Stromal cell of bone marrow (primary cell): ENCODE measurements around the gene PDX1.

Experiments
- DNase-seq: peaks from one replicate; pipeline ENCODE4 v3.0.0-alpha.2; 2012; ENCODE audit warnings: low read depth

Gene PDX1

DNA sequence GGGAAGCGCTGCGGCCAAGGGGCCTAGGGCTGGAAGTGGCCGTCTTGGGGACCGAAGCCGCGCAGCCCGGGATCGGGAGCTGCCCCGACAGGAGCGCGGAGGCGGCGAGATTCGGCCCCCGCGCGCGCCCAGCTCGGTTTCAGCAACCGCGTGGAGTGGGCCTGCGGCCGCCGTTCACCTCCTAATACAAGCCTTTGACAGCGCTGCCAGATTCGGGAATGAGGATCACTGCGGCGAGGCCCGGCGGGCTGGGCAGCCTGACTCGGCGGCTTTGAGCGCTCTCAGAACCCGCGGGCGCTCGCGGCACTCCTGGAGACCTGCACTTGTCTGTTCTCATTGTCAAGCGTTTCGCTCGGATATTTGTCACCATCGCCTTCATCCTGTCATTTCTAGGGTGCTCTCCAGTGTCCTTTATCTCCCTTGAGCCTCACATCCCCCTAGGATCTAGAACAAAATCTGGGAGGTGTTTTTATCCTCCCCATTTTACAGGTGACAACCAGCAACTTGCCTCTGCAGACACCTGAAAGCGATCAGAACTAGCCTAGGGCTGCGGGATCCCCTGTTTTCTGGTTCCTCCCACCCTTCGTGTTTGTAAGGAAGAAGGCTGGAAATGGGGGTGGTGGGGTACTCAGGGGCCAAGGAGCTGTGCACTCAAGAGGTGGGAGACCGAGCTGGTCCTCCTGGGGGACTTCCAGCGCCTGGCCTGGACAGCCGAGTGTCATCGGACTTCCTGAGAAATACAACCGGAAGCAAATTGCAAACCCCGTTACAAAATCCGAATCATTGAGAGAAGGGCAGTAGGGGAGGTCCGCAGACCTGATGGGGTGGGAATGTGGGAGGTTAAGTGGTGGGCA is 50.8 kb downstream of the PDX1 start:
- no peak for DNase-seq

DNA sequence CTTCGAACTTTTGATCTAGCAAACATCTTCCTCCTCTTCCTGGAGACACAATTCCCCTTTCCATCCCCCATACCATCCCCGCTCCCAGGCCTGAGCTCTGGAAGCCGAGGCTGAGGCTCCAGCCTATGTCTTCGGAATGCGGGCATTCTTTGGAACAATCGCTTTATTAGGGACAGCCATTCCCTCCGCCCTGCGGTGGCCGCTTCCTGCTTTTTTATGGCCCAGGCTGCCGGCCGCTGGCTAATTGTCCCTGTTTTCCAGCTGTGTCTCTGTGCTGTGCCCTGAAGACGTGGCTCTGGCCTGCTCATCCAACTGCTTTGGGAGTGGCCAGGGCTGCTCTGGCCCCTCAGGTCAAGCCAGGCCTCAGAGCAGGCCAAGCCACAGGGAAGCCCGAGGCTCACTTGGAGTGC is 51.4 kb downstream of the PDX1 start:
- DNase-seq = no peak

DNA sequence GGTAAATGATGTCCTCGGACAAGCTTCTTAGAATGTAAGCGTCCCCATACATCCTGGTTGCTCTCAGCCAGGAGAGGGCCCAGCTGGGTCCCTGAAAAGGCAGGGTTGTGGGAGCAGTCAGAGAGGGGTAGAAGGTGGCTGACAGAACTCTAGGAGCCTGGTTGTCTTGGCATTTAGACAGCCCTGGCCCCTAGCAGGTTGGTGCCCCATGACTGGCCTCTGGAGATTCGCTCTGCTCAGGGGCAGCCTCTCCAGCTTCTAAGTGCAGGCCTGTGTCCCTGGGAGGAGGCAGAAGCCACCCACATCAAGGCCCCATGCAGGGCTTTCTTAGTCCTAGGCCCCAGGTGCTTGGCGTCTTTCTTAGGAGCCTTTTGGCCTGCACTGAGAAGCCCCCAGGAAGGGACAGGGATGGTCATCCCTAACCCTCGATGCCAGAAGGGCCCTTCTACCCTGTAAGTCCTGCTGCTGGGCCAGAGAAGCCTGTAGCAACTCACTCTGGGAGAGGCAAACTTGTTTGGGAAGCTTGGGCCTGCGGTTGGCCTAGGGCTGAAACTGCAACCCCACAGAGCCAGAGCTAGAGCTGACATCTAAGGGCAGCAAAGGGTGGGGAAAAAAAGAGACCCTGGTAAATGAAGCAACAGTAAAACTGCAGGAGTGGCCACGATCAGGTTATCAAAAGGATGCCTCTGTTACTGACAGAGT is 52.1 kb downstream of the PDX1 start:
- DNase-seq = no peak

DNA sequence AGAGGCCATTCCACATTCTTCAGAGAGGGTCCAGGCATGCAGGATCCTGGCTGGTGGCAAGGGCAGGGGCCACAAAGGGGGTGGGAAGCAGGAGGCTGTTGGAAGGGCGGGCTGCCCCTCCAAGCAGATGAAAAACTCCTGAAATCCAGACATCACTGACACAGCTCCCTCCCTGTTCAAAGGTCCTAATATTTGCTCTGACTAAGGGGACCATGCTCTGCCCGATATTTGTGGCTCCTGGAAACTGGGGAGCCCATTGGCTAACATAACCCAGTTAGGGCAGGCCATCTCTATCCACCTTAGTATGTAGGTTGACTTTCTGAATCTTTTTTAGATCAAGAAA is 52.6 kb downstream of the PDX1 start:
- DNase-seq = no peak

DNA sequence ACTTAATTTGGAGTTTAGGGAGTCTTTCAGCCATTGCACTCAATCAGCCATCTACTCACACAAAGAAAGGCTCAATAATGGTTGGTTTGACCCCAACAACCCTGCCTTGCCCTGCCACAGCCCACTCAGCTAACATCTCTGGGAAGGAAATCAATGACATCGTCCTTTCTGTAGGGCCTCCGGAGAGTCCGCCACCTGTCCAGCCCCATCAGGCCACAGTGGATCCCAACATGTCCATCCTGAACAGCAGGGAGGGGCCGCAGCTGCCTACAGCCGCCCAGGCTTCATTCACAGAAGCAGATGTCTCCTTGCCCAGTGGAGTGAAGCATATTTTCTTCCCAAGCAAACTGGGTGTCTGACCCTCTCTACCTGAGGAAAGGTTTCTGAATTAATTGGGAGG is 53.5 kb downstream of the PDX1 start:
- DNase-seq = no peak

DNA sequence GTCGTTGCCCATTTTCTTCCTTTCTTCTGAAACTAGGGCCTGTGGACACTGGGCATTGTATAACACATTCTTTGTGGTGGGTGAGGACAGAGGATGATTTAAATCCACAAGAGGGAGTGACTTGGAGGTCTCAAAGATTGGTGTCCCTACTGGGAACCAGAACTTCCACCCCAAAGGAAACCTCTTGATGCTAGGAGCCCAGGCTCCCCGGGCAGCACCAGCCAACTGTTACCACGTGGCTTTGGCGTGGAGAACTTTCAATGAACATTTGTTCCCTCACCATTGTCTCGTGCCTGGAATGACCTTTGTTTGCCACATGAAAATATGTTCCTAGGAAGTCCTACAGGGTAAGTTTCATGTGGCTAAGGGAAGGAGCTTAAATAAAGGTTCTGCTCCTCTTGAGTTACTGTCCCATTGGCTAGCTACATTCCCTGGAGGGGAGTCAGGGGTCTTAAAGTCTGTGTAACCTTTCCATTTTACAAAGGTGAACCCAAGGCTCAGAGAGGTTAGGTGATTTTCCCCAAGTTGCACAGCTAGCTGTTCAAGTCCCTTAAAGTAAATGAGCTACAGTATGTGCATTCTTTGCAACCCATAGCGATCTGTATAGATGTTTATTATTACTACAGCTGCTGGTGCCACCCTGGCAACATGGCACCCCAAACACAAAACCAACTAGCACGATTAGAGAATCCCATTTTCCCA is 54.3 kb downstream of the PDX1 start:
- DNase-seq = no peak
